GM12875 (cell line): ENCODE results near the gene ATE1.

Source experiments
- H3K4me3 ChIP-seq: one replicate; pipeline ENCODE4 v1.5.1; 2011; ENCODE audit warnings: low read depth, low read length, control low read depth
- TF ChIP-seq, protein P1 (sequence below): IDR thresholded peaks from 2 replicates; pipeline ENCODE4 v1.5.1; 2011; ENCODE audit warnings: low read depth, mild to moderate bottlenecking, control low read depth, inconsistent platforms, low read length, moderate library complexity, borderline replicate concordance; ENCODE audit not compliant: insufficient read depth

Gene ATE1

DNA sequence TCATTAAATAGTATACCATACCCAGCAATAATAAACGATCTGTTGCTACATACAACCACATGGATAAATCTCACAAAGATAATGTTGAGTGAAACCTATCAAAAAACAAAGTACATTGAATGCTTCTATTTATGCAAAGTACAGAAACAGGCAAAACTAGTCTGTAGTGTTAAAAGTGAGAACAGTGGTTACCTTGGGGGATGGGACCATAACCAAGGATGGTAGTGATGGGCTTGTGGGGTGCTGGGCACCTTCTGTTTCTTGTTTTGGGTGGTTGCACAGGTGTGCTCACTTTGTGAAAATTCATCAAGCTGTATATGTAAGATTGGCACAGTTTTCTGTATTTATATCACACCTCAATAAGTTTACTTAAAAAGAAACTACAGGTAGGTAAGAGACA, 105.7 kb downstream of the ATE1 start:
- TF ChIP-seq, protein P1, sequence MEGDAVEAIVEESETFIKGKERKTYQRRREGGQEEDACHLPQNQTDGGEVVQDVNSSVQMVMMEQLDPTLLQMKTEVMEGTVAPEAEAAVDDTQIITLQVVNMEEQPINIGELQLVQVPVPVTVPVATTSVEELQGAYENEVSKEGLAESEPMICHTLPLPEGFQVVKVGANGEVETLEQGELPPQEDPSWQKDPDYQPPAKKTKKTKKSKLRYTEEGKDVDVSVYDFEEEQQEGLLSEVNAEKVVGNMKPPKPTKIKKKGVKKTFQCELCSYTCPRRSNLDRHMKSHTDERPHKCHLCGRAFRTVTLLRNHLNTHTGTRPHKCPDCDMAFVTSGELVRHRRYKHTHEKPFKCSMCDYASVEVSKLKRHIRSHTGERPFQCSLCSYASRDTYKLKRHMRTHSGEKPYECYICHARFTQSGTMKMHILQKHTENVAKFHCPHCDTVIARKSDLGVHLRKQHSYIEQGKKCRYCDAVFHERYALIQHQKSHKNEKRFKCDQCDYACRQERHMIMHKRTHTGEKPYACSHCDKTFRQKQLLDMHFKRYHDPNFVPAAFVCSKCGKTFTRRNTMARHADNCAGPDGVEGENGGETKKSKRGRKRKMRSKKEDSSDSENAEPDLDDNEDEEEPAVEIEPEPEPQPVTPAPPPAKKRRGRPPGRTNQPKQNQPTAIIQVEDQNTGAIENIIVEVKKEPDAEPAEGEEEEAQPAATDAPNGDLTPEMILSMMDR = no peak
- H3K4me3 ChIP-seq = no peak overlapping the region

DNA sequence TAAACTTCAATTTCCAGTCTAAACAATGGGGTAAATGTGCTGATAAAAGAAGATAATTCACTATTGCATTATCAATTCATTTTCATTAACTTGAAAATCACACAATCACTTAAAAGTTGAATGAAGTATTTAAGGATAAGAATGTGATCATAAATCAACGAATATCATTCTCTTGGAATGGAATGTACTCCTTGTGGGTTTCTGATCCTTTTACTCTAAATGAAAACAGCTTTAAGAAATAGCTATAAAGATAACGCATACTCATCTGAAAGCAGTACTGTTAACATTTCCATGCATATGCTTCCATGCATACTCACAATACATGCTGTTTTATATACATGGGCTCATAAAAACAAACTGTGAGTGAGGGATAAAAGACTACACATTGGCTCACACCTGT, 108.8 kb downstream of the ATE1 start:
- TF ChIP-seq, protein P1 = no peak

DNA sequence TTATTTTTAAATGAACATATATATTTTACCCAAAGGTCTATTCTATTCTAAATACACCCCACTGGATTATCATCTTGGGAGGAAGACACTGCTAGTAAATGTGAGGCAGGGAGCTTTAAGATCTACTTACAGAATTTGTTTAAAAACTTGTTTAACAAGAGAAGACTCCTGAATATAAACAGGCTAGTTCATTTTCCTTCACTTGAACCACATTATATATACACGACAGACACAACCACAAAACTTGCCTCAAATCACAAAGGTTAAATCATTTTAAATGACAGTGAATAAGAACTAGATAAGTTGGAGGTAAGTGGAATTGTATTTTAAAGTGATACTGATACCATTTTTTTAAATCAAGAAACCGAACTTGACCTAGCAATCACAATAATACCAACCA, 109.2 kb downstream of the ATE1 start:
- TF ChIP-seq, protein P1 = no peak
- no peak overlapping the region for H3K4me3 ChIP-seq

More for the DNA sequence above, 108.8 kb downstream of the ATE1 start:
- H3K4me3 ChIP-seq = no peak overlapping the region

DNA sequence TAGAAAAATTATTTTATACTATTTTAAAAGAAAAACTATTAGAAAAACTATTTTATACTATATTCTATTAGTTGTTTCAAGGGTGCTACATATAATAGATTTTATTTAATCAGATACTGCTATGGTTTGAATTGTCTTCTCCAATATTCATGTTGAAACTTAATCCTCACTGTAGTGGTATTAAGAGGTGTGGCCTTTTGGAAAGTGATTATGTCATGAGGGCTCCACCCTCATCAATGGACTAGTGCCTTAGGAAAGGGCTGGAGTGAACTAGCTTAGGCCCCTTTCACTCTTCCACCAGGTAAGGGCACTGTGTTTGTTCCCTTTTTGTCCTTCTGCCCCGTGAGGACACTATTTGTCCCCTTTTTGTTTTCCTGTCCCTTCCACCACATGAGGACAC, 111.6 kb downstream of the ATE1 start:
- H3K4me3 ChIP-seq = no peak overlapping the region
- TF ChIP-seq, protein P1 = no peak

DNA sequence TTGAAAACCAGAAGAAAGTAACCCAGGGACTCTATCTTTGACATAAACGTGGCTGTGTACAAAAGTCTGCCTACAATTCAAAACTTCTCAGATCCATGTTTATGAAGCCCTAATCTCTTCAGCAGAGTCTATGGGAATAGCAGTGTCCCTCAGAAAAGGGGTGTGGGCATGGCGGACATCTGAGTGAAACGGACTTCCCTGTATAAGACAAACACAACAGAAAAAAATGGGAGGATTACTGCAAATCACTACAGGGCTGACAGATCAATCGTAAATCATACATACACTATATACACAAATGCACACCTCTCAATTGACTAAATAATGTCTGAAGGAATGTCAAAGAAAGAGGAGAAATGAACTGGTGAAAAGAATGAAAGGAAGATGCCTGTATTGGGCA, 114.0 kb downstream of the ATE1 start:
- H3K4me3 ChIP-seq = no peak overlapping the region
- TF ChIP-seq, protein P1 = no peak

DNA sequence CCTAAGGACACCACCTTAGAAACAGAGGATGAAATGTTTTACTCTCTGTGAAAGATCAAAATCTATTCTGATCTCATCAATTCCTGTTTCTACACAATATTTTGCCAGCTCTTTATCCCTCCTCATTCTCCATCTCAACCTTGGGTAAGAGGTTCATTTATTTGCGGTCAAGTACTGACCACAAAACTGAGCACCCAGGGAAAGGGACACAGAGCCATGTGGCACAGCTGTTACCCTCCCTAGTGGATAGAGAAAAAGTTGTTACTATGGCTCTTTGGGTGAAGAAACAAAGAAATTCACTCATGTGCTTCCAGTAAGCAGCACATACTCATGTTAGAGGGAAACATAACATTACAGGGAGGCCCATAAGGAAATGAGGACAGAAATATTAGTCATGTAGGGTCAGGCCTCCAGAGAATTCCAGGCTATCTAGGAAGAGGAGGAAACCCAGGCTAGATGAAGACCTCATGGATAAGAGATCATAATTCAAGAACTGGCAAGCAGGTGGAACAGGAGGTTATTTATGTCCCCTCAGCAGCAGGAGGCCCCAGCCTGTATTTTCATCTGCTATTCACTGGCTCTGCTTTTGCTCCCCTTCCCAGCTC, 114.5 kb downstream of the ATE1 start:
- TF ChIP-seq, protein P1 = no peak
- no peak overlapping the region for H3K4me3 ChIP-seq

DNA sequence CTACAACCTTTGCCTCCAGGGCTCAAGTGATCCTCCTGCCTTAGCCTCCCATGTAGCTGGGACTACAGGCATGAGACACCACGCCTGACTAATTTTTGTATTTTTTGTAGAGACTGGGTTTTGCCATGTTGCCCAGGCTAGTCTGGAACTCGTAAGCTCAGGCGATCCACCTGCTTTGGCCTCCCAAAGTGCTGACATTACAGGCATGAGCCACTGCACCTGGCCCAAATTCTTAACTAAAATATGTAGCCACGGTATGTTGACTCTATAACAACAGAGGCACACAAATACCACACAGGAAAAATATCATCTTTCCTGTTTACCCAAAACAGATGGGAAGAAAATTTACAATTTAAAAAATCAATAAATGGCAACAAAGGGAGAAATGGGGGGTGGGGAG, 115.8 kb downstream of the ATE1 start:
- TF ChIP-seq, protein P1 = no peak

More for the DNA sequence above, 115.8 kb downstream of the ATE1 start:
- H3K4me3 ChIP-seq = no peak overlapping the region
